Ascending aorta (tissue), 2 donors: ENCODE data around the gene SLC28A1. TPM values are rescaled to one million over a fixed set of nuclear protein-coding genes. Genes with fewer than 3 reads are reported as not detected.

Source experiments
- DNase-seq, 2 donors: peaks; one replicate each; pipeline ENCODE4 v3.0.0-alpha.2; 2019; ENCODE audit warnings: low spot score in 2 of 2
- H3K27ac ChIP-seq, 2 donors: fragments of 200-600 bp; sonication (generic); one replicate each; pipeline ENCODE4 v1.5.1; 2016 to 2017; ENCODE audit warnings: mild to moderate bottlenecking in 1 of 2
- H3K27me3 ChIP-seq: fragments of 200-600 bp; sonication (generic); one replicate; pipeline ENCODE4 v1.5.1; 2017
- H3K36me3 ChIP-seq, 2 donors: fragments of 200-600 bp; sonication (generic); one replicate each; pipeline ENCODE4 v1.5.1; 2016
- H3K4me1 ChIP-seq, 2 donors: fragments of 200-600 bp; sonication (generic); one replicate each; pipeline ENCODE4 v1.5.1; 2016 to 2017; ENCODE audit warnings: mild to moderate bottlenecking in 1 of 2
- H3K4me3 ChIP-seq, 2 donors: fragments of 200-600 bp; sonication (generic); one replicate each; pipeline ENCODE4 v1.5.1; 2016 to 2017; ENCODE audit warnings: mild to moderate bottlenecking in 1 of 2
- H3K9me3 ChIP-seq, 2 donors: fragments of 200-600 bp; sonication (generic); one replicate each; pipeline ENCODE4 v1.5.1; 2016
- CTCF ChIP-seq, 3 experiments: fragments of 200-600 bp in 2 of 3; fragments of 450-650 bp in 1 of 3; sonication (generic) in 2 of 3; IDR thresholded peaks; one replicate each; pipeline ENCODE4 v1.5.1; 2016 to 2019; ENCODE audit warnings: antibody characterized with exemption in 3 of 3, mild to moderate bottlenecking in 1 of 3, moderate library complexity in 1 of 3
- intact Hi-C: fragments of 100-400 bp; cut with DNase I; formaldehyde crosslinking; loops from one replicate; pipeline ENCODE4 v1.15.1; 2023
- total RNA-seq: library from RNA; depleted of rRNA; stranded (reverse); fragments of >200 nt; gene quantifications from one replicate; pipeline ENCODE4 v1.1.0, GENCODE V29; 2016

Gene SLC28A1
- total RNA-seq, 1 donor from 2014 or later: not detected

DNA sequence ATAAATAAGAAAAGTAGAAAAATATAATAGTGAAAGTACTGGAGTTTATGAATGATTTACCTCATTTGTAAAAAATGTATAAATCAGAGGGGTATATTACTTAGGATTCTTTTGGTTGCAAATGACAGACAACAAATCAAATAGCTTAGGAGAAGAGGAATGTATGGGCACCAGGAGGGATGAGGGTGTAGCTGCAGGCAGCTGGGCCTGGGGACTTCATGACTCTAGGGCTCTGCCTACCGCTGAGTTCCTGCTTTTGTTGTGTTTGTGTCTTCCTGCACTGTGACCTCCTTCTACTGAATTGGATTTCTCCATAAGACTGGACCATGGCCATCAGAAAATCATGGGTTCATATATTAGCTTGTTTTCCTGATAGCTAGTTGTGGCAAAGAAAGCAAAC lies 69.3 kb downstream of the SLC28A1 start:
- TF ChIP-seq CTCF (IDR thresholded peaks at IDR 0.05): no peak

DNA sequence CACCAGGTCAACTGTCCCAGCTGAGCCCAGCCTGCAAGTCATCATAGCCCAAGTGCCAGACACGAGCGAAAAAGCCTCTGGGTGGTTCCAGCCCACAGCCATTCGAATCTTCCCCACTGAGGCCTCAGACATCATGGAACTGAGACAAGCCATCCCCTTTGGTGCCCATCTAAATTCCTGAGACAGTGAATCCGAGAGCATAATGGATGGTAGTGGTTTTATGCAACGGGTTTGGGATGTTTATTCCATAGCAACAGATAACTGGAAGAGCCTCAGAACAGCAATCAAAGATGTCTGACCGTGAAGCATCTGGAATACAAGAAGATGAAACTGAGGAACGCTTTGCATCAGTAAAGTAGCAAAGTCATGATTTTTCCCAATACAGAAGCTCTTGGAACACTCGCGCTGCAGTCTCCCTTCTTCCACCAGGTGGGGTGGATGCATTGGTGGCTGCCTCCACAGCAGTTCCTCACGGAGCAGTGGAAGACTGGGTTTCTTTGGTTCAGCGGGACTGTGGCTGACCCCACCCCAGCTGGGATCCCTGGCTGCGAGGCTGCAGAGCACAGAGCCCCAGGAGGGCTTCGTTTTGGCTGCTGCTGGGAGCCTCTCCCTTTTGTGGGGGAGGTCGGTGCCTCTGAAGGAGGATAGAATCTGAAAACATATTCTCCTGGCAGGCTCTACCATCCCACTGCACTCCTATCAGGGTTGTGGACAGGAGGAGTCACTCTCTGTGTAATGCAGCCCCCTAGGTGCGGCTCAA lies 70.8 kb downstream of the SLC28A1 start:
- peak; percentile 81 to 85 (median 84) for TF ChIP-seq CTCF (IDR thresholded peaks at IDR 0.05)
- Histone ChIP-seq H3K4me1 (peaks cover 2 to 9% of the 10 kb centered on the region in 2 donors), H3K4me3 (peak overlapping the region in 1 of 2 donors; percentile 36), H3K9me3 (no peaks in the 10 kb centered on the region), H3K27ac (no peak overlapping the region), H3K36me3 (no peaks in the 10 kb centered on the region), H3K27me3 (no peaks in the 10 kb centered on the region)
- DNase-seq: peak; percentile 51 to 88
- intact Hi-C loops: loop anchor here (1.0 to 2.0 kb wide), 2 partner anchors 26 to 89 kb away; partner anchors contain the start of gene PDE8A

More for the DNA sequence above, 69.3 kb downstream of the SLC28A1 start:
- intact Hi-C loops: loop anchor here (2.0 kb wide), 1 partner anchor 27 kb away; the partner anchor contains the start of gene PDE8A
- no peak overlapping the region for H3K4me3 ChIP-seq
- H3K27me3 ChIP-seq: no peaks in the 10 kb centered on the region
- H3K4me1 ChIP-seq: peaks cover 2 to 15% of the 10 kb centered on the region in 2 donors
- no peak for DNase-seq
- H3K9me3 ChIP-seq: no peaks in the 10 kb centered on the region
- H3K36me3 ChIP-seq: no peaks in the 10 kb centered on the region
- H3K27ac ChIP-seq: no peak overlapping the region

DNA sequence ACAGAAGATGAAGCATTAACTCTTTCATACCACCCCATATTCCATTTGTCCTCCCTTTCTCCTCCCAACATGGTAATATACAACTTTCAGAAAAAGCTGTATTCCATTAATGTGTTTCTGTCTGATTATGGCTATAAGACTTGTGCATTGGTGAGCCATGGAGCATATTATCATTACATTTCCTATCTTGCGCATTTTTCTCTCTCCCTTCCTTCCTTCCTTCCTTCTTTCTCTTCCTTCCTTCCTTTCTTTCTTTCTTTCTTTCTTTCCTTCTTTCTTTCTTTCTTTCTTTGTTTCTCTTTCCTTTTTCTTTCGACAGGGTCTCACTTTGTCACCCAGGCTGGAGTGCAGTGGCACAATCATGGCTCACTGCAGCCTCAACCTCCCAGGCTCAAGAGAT lies 71.7 kb downstream of the SLC28A1 start:
- Histone ChIP-seq H3K4me1 (peaks cover 0 to 3% of the 10 kb centered on the region in 2 donors), H3K27me3 (no peaks in the 10 kb centered on the region), H3K4me3 (no peak overlapping the region), H3K9me3 (no peaks in the 10 kb centered on the region), H3K27ac (no peak overlapping the region), H3K36me3 (no peaks in the 10 kb centered on the region)
- no peak for DNase-seq
- intact Hi-C loops: no loop called here
- TF ChIP-seq CTCF (IDR thresholded peaks at IDR 0.05): no peak

DNA sequence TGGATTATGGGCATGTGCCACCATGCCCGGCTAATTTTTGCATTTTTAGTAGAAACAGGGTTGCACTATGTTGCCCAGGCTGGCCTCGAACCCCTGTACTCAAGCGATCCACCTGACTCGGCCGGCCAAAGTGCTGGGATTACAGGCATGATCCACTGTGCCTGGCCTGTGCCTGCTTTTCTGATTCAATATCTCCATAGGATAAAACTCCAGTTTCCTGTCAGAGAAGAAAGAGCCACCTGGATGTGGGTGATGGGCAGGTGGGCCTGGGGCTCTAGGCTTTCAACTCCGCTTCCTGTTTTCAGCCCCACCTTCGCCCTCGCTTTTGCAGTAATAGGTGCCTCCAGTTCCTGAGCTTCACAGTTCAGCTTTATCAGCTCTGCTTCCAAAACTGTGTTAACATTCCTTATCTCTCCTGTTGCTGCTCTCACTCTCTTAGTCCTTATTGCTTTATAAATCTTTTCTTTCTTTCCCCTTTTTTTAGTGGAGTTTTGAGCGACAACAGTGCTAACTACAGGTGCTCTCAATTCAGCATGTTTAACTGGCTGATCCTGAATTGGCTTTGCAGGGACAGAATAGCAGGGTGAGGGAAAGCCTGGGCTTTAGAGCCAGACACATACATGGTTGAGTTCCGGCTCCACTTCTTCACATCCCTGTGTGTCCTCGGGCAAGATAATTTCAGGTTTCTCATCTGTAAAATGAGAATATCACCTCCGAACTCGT lies 76.1 kb downstream of the SLC28A1 start:
- no peak for TF ChIP-seq CTCF (IDR thresholded peaks at IDR 0.05)
- no peaks in the 10 kb centered on the region for H3K27me3 ChIP-seq
- H3K27ac ChIP-seq: no peak overlapping the region
- no peak overlapping the region for H3K4me3 ChIP-seq
- no peaks in the 10 kb centered on the region for H3K9me3 ChIP-seq
- peaks cover 0 to 2% of the 10 kb centered on the region in 2 donors for H3K4me1 ChIP-seq
- no peak for DNase-seq
- intact Hi-C loops: no loop called here
- no peaks in the 10 kb centered on the region for H3K36me3 ChIP-seq

DNA sequence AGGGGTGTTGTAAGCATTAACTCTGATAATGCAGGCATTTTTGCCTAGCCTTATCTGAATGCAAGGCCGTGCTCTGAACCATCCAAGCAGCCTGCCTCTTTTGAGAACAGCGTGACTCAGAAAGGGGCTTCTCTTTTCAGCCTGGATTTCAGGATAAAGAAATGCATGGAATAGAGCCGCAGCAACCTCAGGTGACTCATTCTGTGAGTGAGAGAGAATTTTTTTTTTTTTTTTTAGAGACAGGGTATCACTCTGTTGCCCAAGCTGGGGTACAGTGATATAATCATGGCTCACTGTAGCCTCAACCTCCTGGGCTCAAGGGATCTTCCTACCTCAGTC lies 76.6 kb downstream of the SLC28A1 start:
- Histone ChIP-seq H3K36me3 (no peaks in the 10 kb centered on the region), H3K4me1 (no peaks in the 10 kb centered on the region), H3K4me3 (no peak overlapping the region), H3K27ac (no peak overlapping the region), H3K9me3 (no peaks in the 10 kb centered on the region), H3K27me3 (no peaks in the 10 kb centered on the region)
- intact Hi-C loops: no loop called here
- TF ChIP-seq CTCF (IDR thresholded peaks at IDR 0.05): no peak
- DNase-seq: no peak
